C1 segment of cervical spinal cord (tissue), 14 donors: ENCODE data around the gene MCF2L.

Experiments used
- DNase-seq, 14 donors: peaks; one replicate each; lab custom pipeline; 2025; lab: John Stamatoyannopoulos, UW

MCF2L gene

DNA sequence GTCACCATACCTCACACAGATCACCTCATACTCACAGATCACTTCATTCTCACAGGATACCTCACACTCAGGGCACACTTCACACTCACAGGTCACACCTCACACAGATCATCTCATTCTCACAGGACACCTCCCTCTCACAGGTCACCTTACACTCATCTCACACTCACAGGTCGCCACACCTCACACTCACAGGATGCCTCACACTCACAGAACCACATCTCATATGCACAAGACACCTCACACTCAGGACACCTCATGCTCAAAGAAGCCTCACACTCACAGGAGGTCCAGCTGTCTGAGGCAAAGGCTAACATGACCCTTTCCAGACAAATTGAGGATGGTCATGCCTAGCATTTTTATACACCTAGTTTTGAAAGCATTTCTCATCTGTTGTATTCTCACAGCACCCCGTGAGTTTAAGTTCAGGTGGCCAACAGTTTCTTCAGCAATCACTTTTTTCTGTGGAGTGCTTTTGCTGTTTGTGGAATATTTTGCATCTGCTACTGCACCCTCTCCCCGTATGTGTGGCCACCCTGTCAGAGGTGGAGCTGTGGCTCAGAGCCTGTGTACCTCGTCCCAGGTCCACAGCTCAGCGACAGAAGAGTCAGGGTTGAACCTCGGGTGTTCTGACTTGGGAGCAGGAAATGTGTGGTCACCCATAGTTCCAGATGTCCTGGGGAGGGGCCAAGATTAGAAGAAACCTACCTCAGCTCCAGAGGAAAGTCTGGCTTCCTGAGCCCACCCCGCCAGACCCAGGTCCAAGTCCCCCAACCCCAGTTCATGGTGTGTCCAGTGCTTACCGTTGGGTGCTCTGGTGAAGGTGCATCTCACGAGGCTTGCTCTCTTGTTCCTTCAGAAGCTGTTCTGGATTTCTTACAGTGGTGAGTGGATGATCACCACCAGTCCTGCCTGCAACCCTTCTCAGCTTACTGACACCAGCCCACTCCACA is 144.2 kb downstream of the MCF2L start:
- no peak for DNase-seq

DNA sequence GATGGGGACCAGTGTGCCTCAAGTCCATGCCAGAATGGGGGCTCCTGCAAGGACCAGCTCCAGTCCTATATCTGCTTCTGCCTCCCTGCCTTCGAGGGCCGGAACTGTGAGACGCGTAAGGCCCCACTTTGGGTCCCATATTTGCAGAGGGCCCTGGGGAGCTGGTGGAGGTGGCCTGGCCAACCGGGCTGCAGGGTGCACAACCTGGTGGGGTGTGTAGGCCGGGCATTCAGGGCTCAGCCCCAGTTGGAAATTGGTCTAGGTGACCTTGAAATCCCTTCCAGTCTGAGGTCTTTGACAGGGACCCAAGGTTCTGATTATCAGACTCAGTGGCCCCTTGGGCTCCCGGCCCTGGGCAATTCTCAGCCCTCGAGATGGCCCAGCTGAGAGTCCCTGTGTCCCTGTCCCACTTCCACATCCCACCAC is 144.8 kb downstream of the MCF2L start:
- DNase-seq: no peak

DNA sequence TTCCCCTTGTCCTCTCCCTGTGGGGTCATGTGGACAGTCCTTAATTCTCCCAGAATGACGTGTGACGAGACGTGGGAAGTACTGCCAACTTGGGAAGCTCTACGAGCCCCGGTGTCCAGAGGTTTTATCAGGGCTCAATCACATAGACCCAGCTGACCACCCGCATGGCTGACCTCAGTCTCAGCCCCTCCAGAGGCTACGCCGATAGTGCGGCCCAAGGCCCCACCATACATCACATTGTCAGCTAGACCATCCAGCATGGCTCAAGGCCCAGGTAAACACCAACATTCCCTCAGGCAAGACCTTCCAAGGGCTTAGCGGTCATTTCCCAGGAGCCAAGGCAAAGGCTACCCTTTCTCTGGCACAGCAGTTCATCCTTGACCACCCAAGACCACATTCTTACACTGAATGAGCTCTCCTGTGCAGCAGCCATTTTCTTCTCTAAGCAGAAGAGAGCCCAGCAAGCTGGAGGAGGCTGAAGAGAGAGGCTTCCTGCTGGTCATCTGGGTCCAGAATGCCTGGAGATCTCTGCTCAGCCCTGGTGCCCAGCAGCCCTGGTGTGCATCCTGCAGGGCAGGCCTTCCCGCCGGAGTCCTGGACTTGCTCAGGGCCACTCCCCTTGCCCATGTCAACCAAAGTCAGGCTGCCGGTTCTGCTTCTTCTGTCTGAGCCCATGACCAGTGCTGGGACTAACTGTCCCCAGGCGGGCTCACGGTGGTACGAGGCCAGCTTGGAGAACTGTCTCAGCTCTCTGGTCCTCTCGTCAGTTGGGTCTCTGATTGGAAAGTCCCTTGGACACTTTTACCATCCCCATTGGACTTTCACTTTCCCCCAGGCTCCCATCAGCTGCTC is 145.7 kb downstream of the MCF2L start:
- DNase-seq: no peak

DNA sequence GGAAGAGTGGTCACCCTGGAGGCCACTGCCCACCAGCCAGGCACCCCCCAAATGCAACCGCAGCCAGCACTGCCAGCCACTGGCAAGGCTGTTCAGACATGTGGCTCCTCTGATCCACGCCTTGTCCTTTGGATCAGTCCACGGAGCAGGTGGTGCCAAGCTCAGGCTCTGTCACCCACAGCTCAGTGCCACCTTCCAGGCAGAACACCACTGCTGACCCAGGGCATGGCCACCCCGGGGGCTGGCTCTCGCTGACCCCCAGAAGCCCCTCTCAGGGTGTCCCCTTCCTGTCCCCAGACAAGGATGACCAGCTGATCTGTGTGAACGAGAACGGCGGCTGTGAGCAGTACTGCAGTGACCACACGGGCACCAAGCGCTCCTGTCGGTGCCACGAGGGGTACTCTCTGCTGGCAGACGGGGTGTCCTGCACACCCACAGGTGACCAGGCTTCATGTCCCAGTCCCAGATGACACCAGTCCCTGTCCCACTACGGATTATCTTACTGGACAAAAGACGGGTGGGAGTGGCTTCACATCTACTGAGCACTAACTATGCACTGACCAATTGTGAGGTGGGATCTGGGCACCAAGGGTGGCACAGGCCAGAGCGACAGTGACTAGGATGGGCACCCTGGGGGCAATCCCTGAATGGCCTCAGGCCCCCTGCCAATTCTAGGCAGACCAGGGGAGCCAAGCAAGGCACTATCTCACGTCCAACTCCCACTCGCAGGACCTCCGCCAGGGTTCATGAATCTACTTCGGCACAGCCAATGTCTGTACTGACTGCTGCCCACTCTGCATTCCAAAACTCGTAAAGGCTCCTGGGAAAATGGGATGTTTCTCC is 146.6 kb downstream of the MCF2L start:
- DNase-seq: no peak

DNA sequence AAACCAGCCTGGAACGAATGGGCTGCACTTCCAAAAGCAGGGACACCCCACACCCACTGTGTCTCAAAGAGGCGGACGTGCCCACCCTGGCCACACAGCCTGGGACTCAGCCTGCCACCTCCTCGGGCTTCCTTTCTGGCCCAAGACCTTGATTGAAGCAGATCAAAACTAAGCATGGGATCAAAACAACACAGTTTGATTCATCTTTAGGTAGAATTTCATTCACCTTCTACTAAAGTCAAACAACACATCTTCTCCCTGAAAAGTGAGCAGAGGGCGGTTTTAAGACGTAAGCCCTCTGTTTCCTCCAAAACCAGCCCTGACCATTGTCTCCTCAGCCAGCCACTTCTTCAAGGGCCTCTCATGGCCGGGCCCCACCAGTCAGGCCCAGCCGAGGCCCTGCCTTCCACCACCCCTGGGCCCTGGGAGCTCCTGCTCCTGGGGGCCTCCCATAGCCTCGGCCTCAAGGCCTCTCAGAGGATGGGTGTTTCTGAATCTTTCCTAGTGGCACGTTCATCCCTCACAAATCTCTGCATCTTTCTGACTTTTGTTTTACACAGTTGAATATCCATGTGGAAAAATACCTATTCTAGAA is 147.3 kb downstream of the MCF2L start:
- no peak for DNase-seq

DNA sequence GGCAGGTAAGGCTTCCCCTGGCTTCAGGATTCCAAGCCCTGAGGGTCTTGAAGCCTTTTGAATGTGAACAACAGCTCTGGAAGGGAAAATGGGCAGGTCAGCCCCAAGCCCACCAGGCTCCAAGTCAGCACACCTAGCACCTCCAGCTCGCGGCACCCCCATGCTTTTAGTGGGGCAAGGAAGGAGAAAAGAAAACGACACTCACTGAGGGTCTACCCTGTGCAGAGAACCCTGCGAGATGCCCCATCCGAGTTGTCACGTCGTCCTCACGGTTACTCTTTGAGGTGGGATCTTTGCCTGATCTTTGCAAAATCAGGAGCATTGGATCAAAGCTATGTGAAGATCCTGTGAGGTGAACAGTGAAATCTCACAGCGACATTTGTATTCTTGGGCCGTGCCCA is 147.9 kb downstream of the MCF2L start:
- no peak for DNase-seq

DNA sequence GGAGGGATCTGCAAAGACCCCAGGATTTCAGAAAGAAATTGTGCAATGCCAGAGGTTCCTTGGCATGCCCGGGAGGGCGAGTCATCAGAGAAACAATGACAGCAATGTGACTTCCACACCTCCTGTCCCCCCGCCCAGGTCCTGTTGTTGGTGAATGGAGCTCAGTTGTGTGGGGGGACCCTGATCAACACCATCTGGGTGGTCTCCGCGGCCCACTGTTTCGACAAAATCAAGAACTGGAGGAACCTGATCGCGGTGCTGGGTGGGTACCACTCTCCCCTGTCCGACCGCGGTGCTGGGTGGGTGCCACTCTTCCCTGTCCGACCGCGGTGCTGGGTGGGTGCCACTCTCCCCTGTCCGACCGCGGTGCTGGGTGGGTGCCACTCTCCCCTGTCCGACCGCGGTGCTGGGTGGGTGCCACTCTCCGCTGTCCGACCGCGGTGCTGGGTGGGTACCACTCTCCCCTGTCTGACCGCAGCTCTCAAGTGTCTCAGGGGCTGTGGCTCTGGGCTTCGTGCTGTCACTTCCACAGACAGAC is 148.4 kb downstream of the MCF2L start:
- DNase-seq: no peak

DNA sequence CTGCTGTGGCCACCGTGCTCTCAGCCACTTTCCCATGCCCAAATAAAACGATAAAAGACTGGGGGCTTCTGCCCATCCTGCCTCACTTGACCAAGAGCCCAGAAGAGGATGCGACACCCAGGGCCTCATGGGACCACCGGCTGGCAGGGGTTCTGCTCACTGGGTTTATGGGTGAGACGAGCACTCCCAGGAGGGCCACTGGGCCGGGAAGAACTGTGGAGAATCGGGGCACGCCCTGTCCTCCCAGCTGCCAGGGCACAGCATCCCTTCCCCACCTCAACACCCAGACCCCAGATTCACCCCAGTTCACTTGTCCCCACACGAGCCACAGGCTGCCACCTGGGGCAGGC is 148.9 kb downstream of the MCF2L start:
- no peak for DNase-seq

DNA sequence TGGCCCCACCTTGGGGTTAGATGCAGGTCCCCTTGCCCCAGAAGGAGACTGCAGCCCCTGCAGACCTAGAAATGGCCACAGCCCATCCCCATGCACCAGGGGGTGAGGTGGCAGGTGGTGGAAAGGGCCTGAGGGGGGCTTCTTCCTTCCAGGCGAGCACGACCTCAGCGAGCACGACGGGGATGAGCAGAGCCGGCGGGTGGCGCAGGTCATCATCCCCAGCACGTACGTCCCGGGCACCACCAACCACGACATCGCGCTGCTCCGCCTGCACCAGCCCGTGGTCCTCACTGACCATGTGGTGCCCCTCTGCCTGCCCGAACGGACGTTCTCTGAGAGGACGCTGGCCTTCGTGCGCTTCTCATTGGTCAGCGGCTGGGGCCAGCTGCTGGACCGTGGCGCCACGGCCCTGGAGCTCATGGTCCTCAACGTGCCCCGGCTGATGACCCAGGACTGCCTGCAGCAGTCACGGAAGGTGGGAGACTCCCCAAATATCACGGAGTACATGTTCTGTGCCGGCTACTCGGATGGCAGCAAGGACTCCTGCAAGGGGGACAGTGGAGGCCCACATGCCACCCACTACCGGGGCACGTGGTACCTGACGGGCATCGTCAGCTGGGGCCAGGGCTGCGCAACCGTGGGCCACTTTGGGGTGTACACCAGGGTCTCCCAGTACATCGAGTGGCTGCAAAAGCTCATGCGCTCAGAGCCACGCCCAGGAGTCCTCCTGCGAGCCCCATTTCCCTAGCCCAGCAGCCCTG is 149.4 kb downstream of the MCF2L start:
- DNase-seq: no peak

DNA sequence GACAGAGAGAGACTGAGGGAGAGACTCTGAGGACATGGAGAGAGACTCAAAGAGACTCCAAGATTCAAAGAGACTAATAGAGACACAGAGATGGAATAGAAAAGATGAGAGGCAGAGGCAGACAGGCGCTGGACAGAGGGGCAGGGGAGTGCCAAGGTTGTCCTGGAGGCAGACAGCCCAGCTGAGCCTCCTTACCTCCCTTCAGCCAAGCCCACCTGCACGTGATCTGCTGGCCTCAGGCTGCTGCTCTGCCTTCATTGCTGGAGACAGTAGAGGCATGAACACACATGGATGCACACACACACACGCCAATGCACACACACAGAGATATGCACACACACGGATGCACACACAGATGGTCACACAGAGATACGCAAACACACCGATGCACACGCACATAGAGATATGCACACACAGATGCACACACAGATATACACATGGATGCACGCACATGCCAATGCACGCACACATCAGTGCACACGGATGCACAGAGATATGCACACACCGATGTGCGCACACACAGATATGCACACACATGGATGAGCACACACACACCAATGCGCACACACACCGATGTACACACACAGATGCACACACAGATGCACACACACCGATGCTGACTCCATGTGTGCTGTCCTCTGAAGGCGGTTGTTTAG is 150.3 kb downstream of the MCF2L start:
- DNase-seq: no peak

DNA sequence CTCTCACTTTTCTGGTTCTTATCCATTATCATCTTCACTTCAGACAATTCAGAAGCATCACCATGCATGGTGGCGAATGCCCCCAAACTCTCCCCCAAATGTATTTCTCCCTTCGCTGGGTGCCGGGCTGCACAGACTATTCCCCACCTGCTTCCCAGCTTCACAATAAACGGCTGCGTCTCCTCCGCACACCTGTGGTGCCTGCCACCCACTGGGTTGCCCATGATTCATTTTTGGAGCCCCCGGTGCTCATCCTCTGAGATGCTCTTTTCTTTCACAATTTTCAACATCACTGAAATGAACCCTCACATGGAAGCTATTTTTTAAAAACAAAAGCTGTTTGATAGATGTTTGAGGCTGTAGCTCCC is 150.8 kb downstream of the MCF2L start:
- DNase-seq: no peak

DNA sequence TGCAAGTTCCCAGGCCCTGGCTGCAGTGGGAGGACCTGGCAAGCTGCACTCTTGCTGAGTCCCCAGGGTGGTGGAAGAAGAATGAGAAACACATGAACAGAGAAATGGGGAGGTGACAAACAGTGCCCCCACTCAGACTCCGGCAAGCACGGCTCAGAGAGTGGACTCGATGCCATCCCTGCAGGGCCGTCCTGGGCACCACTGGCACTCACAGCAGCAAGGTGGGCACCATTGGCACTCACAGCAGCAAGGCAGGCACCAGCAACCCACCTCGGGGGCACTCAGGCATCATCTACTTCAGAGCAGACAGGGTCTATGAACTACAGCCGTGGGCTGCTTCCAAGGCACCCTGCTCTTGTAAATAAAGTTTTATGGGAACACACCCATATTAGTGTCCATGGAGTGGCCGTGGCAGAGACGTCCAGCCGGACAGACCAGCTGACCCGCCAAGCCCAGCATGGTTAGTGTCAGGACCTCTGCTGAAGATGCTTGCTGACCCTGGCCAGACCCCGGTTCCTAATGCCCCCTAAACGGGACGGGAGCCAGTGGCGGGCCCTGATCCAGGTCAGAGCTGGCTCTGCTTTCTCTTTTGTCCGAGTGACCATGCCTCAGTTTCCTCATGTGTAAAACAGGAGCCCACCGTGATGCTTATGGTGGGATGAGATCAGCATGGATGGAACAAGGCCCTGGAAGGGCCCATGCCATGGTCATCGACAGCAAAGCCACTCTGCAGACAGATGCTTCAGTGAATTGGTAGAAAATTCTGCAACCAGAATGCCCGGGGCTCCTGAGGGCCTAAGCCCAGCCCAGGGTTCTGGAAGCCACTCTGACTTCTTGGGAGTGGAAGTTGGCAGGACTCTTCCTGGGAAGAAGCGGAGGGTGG is 151.5 kb downstream of the MCF2L start:
- DNase-seq: no peak

DNA sequence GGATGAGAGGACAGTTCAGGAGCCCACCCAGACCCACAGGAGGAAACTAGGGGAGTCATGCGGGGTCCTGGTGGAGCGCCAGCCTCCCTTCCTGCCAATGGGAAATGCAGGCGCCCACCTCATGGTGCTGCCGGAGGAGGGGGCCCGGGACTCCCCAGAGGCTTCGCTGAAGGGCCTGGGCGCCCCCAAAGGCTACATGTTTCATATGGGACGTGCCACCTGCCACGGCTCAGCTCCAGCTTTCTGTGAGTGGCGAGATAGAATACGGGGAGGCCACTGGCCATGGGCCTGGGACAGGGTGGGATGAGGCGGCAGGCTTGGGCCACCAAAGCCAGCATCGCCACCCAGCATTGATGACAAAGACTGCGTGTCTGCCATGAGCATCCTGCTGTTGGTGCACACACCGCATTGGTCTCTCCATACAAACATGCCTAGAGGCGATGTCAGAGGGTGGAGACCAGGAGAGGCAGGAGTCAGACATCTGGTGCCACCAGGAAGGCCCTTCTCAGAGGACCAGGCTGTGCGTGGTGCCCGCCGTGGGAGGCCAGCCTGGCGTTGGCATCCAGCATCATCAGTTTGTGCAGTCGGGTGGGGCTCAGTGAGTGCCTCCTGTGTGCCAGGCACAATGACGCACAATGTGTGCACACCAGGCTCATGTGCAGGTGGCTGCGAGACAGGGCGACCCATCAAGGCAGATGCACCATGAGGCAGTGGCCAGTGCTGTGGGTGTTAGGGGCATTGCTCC is 152.3 kb downstream of the MCF2L start:
- no peak for DNase-seq

DNA sequence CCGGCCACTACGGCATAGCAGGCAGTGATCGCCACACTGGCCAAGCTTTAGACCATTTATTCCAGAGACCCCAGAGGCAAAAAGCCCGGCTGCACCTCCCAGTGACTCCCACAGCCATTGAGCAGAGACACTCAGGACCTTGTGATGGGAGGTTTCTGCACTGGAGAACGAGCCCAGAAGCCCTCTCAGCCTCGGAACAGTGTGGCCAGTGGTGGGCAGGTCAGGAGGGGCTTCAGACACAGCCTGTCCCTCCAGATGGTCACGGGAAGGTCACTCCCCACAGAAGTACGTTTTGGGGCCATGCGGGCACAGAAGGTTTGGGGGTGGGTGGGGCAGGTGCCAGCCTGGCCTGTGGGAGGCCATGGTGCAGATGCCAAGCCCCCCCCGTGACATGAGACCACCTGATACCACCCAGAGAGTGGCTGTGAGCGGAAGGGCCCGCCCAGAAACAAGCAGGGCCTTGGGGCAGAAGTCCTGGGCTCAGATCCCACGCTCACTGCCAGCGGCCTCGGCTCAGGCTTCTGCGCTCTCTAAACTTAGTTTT is 153.0 kb downstream of the MCF2L start:
- no peak for DNase-seq

DNA sequence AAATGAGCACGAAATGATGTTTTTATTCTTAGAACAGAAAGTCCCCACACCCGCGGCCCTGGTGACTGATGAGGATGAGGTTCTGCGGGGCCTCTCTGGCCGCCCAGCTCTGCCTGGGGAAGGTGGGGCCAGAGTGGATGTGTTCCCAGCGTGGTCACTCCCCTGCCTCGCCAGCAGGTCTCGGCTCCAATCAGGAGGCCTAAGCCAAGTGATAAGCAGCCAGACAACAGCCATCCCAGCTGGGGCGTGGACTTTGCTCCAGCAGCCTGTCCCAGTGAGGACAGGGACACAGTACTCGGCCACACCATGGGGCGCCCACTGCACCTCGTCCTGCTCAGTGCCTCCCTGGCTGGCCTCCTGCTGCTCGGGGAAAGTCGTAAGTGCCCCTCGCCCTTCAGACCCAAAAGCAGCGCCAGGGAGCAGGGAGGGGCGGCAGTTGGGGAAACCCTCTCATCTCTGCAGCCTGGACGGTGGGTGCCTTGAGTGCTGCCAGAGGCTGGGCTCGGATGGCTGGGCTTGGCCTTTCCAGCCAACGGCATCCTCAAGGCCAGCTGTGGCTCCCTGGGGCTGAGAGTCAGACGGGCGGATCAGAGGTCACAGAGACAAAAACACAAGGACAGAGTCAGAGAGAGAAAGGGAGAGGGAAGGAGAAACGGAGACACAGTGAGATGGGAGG is 153.7 kb downstream of the MCF2L start, which contains the start of gene F10:
F10 (plus strand) TSS at position 250 of the 676 bp plus-strand sequence; CDS start at position 307, 57 bp downstream.
- no peak for DNase-seq

DNA sequence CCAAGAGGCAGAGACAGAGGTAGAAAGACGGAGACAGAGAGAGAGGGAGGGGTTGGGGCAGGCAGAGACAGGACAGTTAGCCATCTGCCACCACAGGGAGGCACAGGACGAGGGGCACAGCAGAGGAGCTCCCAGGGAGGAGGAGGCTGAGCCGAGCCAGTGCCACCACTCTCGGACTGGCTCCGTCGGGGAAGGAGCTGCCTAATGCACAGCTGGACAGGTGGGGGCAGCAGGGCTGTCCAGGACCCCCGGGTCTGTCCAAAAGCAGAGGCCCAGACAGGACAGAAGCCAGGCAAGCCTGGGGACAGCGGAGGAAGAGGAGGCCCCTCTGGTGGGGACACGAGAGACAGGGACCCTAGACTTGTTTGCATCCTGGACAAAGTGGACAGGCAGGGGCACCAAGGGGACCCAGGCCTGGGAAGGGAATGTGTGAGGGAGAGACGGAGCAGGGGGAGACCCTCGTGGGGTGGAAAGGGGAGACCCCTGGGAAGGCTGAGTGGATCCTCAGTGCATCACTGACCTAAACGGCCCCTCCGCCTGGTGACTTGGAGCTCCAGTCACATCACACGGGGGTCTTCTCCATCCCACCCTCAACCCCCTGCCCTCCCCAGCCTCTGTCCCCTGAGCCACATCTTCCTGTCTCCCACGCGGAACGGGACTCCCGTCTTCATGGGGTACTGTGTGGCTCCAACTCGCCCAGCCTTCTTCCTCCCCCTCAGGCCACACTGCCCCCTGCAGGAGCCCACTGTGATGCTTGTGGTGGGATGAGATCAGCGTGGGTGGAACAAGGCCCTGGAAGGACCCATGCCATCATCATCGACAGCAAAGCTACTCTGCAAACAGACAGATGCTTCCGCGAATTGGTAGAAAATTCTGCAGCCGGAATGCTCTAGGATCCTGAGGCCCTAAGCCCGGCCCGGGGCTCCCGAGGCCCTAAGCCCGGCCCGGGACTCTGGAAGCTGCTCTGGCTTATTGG is 154.5 kb downstream of the MCF2L start:
- DNase-seq: no peak
